Kidney glomerular epithelial cell (primary cell): Measurements from ENCODE around the gene BRPF3.
"Not testable (repeated sequence)": the region's sequence is repeated elsewhere in the genome, so short reads cannot be mapped to it uniquely, and the experiment has no call there.

Experiments used
- DNase-seq: peaks from one replicate; lab custom pipeline; 2025; lab: John Stamatoyannopoulos, UW

Gene BRPF3

GRCh38 chr6:36200998-36201596 lies 4.6 kb downstream of the BRPF3 start:
- no peak for DNase-seq

DNA sequence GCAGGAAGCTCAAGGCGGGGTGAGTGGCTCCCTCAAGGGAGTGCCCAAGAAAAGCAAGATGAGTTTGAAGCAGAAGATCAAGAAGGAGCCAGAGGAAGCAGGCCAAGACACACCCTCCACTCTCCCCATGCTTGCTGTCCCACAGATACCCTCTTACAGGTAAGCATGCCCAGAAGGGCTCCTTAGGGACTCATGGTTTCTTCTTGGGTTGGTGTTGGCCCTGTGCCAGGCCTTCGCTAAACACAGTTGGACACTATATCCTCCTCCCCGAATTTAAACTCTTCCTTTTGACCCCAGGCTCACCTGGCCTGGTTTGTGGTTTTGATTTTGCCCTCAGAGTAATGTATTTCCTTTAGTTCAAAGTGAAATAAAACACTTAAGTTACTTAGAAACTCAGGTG lies 5.1 kb downstream of the BRPF3 start:
- DNase-seq, result no peak

- DNase-seq, result no peak
These were observed 5.6 kb downstream of the BRPF3 start for GRCh38 chr6:36202101-36202500.

GRCh38 chr6:36204068-36204753 lies 7.7 kb downstream of the BRPF3 start:
- DNase-seq, result no peak

DNA sequence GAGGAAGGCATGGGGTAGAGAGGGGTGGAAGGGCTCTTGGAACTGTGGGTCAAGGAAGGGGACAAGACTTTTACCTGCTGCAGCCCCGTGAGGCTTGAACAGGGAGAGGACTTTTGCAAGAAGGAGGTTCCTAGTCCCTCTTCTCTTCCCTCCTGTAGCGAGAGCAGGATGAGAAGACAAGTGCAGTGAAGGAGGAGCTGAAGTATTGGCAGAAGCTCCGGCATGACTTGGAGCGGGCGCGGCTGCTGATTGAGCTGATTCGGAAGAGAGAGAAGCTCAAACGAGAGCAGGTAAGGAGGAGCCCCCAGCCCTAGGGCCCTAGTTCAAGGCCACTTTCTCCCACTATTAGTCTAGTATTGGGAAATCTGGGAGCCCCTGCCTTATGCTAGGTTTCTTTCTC lies 10.6 kb downstream of the BRPF3 start:
- no peak for DNase-seq

DNA sequence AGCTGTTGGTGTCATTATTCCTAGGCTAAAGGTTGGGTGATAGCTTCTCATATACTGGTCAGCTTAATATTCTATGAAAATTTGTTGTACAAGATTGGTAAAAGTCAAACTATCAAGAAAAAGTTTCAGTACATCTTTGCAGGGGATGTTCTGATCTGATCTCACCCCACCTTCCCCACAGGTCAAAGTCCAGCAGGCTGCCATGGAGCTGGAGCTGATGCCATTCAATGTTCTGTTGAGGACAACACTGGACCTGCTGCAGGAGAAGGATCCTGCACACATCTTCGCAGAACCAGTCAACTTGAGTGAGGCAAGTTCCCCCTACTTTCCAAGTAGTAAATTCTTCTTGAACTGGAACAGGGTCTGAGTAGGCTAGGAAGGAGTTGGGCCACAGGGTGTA lies 13.1 kb downstream of the BRPF3 start:
- no peak for DNase-seq

DNA sequence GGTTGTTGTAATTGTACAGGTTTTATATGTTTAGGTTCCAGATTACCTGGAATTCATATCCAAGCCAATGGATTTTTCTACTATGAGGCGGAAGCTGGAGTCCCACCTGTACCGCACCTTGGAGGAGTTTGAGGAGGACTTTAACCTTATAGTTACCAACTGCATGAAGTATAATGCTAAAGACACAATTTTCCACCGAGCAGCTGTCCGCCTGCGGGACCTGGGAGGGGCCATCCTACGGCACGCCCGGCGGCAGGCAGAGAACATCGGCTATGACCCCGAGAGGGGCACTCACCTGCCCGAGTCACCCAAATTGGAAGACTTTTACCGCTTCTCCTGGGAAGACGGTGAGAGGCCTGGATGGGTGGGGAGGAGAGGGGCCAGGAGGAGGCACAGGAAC lies 13.6 kb downstream of the BRPF3 start:
- DNase-seq, result no peak

- no peak for DNase-seq
These were observed 14.5 kb downstream of the BRPF3 start for GRCh38 chr6:36210886-36211595.

- no peak for DNase-seq
These were observed 20.0 kb downstream of the BRPF3 start for GRCh38 chr6:36216559-36216958.

GRCh38 chr6:36217188-36217587 lies 20.6 kb downstream of the BRPF3 start:
- DNase-seq, result no peak

GRCh38 chr6:36217946-36218345 lies 21.4 kb downstream of the BRPF3 start:
- DNase-seq, result no peak

GRCh38 chr6:36218516-36218915 lies 22.0 kb downstream of the BRPF3 start:
- not testable (repeated sequence) for DNase-seq

DNA sequence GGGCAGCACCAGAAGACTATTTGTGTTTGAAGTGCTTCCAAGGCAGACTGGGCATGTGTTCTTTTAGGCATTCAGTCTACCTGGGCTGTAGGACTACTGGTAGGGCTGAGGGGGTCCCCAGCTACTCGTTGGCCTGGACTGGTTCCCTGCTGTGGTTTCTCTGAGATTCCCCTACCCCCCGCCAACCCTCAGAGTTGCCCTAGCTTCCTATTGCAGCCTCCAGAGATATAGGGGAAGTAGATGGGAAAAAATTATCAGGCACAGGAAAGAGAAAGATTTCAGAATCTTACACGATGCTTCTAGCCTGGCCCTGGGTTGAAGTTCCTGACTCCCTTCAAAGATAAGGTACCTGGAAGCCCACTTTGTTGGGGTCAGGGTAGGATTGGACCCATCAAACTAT lies 22.5 kb downstream of the BRPF3 start:
- DNase-seq, result no peak

DNA sequence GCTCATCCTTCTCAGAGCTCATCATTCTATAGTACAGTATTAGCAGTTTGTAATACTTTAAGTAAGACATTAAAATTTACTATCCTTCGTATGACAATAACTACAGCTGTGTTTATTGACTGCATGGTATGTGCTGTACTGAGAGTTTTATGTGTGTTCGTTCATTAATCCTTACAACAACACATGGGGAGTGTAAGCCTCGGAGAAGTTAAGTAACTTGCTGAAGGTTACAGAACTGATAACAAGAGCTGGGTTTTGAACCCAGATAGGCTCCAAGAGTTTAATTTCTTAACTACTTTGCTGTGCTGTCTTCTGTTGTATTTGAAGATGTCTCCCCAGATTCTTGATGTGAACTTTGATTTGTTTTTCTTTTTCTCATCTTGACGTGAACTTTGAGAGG lies 23.7 kb downstream of the BRPF3 start:
- DNase-seq, result no peak

- no peak for DNase-seq
These were observed 25.1 kb downstream of the BRPF3 start for GRCh38 chr6:36221674-36222073.

- DNase-seq, result no peak
These were observed 26.4 kb downstream of the BRPF3 start for GRCh38 chr6:36222924-36223323.

- no peak for DNase-seq
These were observed 27.2 kb downstream of the BRPF3 start for GRCh38 chr6:36223706-36224105.

DNA sequence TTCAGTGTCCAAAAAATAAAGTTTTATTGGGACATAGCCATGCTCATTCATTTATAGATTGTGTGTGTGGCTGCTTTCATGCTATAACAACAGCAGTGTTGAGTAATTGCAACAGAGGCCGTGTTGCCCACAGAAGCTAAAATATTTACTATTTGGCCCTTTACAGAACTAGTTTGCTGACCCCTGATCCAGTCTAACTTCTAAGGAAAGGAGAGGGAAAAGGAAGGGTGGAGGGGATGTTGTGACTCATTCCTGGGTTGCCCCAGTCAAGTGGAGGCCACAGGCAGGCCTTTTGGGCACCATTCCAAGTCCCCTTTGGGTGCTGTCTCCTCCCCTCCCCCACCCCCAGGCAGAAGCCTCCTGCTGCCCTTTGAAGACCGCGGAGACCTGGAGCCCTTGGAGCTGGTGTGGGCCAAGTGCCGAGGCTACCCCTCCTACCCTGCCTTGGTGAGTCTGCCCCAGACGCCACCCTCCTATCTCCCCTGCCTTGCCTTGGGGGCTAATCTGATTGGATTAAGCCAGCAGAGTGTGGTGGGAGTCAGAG lies 28.4 kb downstream of the BRPF3 start:
- DNase-seq, result no peak

- DNase-seq, result no peak
These were observed 30.0 kb downstream of the BRPF3 start for GRCh38 chr6:36226438-36227047.

DNA sequence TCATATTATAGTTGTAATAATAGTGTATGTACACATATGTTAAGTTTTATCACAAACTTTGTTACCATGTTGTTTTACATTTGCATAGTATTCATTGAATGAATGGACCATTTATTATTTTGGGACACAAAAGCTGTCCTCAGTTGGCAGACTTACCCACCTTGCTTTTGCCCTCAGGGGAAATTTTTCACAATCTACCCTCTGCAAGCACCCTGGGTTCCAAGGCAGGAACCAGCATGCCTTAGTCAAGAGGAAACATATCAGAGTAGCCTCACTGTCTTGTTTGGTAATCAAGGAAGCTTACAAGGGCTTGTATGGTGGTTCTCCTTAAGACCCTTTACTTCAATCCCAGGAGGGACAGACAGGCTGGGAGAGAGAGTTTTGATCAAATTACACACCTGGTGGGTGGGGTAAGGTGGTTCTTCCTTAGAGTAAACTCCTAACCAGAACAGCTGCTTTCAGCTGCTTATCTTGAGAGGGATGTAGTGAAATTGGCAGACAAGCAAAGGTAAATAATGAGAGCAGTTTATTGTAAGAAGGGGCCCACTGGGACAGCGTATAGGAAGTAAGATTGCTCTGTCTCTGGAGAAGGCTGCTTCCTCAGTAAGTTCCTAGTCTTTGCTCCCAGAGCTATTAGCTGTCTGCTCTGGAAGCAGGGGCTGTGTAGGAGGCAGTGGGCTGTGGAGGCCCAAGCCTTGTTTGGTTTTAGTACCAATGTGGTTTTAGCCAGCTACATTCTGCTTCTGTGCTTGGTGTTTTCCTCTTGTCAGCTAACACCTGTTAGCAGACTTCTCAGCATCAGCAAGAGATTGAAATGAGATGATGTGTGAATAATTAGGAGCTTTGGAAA lies 31.1 kb downstream of the BRPF3 start:
- no peak for DNase-seq

- no peak for DNase-seq
These were observed 32.7 kb downstream of the BRPF3 start for GRCh38 chr6:36229223-36229622.

- DNase-seq, result no peak
These were observed 33.8 kb downstream of the BRPF3 start for GRCh38 chr6:36230371-36230770.
